Measurements from ENCODE around the gene RCOR2. TPM values are rescaled to one million over a fixed set of nuclear protein-coding genes. Genes with fewer than 3 reads are reported as not detected.
A peak's percentile ranks its signal among the peaks of the same experiment; 100 is the strongest.
"Not testable (repeated sequence)": the region's sequence is repeated elsewhere in the genome, so short reads cannot be mapped to it uniquely, and the experiment has no call there.

Gene RCOR2
- 1 to 10 TPM in 1 of 2 experiments, under 1 TPM in 1; 0.61 to 2.1 TPM for total RNA-seq

GRCh38 chr11:63916837-63917691 is at the start of gene RCOR2:
TSS of gene RCOR2 (minus strand) at chr11:63917164. CDS start at chr11:63916456, 708 bp downstream.
- H3K27me3 Mint-ChIP-seq = no peaks in the 10 kb centered on the region
- TF ChIP-seq CTCF (IDR thresholded peaks at IDR 0.05) = no peak
- CTCF ChIA-PET = interaction anchor here (1.0 to 1.9 kb wide), 10 partner anchors 11 to 149 kb away, joined by 3 to 11 read pairs (median 4); partner anchors contain the start of gene MARK2
- H3K4me3 Mint-ChIP-seq = peak within 1 kb of the TSS; percentile 76
- POLR2A ChIA-PET = interaction anchor here (0.7 to 1.0 kb wide), 4 partner anchors 10 to 79 kb away, joined by 3 to 5 read pairs (median 4); partner anchors contain the start of gene NAA40
- H3K36me3 Mint-ChIP-seq (ENCODE audit: low read depth) = no peaks in the 10 kb centered on the region
- H3K27ac Mint-ChIP-seq = no peak within 1 kb of the TSS
- DNase-seq (peak; percentile 76), ATAC-seq (peak; percentile 69)
- intact Hi-C loops (cut with micrococcal nuclease) = no loop called here
- H3K9me3 Mint-ChIP-seq = no peaks in the 10 kb centered on the region
- H3K4me1 Mint-ChIP-seq (ENCODE audit: low read depth) = peaks cover 14% of the 10 kb centered on the region

- ChIA-PET POLR2A (no interaction called here), CTCF (interaction anchor here (1.2 kb wide), 2 partner anchors 21 to 34 kb away, joined by 3 read pairs; no protein-coding TSS in a partner anchor)
- ATAC-seq (no peak), DNase-seq (no peak)
- Mint-ChIP-seq H3K27me3 (no peaks in the 10 kb centered on the region), H3K4me3 (no peak overlapping the region), H3K4me1 (ENCODE audit: low read depth) (peaks cover 8% of the 10 kb centered on the region), H3K9me3 (no peaks in the 10 kb centered on the region), H3K36me3 (ENCODE audit: low read depth) (no peaks in the 10 kb centered on the region), H3K27ac (no peak overlapping the region)
- intact Hi-C loops (cut with micrococcal nuclease) = no loop called here
- TF ChIP-seq CTCF (IDR thresholded peaks at IDR 0.05) = no peak
Observed at GRCh38 chr11:63966444-63966843, 49.5 kb upstream of the RCOR2 start.

GRCh38 chr11:63963895-63964294 is 46.9 kb upstream of the RCOR2 start:
- not testable (repeated sequence) for H3K9me3 Mint-ChIP-seq

GRCh38 chr11:63961608-63962412 is 44.8 kb upstream of the RCOR2 start:
- Mint-ChIP-seq H3K9me3 (no peaks in the 10 kb centered on the region), H3K4me3 (no peak overlapping the region), H3K27ac (no peak overlapping the region), H3K36me3 (ENCODE audit: low read depth) (no peaks in the 10 kb centered on the region), H3K4me1 (ENCODE audit: low read depth) (peaks cover 14% of the 10 kb centered on the region), H3K27me3 (no peaks in the 10 kb centered on the region)
- ChIA-PET POLR2A (interaction anchor here (0.8 to 1.9 kb wide), 3 partner anchors 10 to 38 kb away, joined by 3 to 13 read pairs (median 4); no protein-coding TSS in a partner anchor), CTCF (interaction anchor here (0.9 to 3.6 kb wide), 5 partner anchors 9 to 186 kb away, joined by 3 to 19 read pairs (median 4); no protein-coding TSS in a partner anchor)
- DNase-seq (peak; percentile 35), ATAC-seq (peak; percentile 64)
- intact Hi-C loops (cut with micrococcal nuclease) = no loop called here
- no peak for TF ChIP-seq CTCF (IDR thresholded peaks at IDR 0.05)

More at GRCh38 chr11:63963895-63964294, 46.9 kb upstream of the RCOR2 start:
- intact Hi-C loops (cut with micrococcal nuclease); H3K27ac Mint-ChIP-seq; POLR2A ChIA-PET; H3K27me3 Mint-ChIP-seq; H3K4me3 Mint-ChIP-seq; H3K36me3 Mint-ChIP-seq (ENCODE audit: low read depth); ATAC-seq; DNase-seq: not testable (repeated sequence)
- CTCF ChIA-PET = interaction anchor here (1.2 kb wide), 1 partner anchor 37 kb away, joined by 3 read pairs; no protein-coding TSS in a partner anchor
- peaks cover 14% of the 10 kb centered on the region for H3K4me1 Mint-ChIP-seq (ENCODE audit: low read depth)

GRCh38 chr11:63958008-63958407 is 41.0 kb upstream of the RCOR2 start:
- Mint-ChIP-seq H3K27me3 (no peaks in the 10 kb centered on the region), H3K4me3 (no peak overlapping the region), H3K4me1 (ENCODE audit: low read depth) (peaks cover 21% of the 10 kb centered on the region), H3K9me3 (no peaks in the 10 kb centered on the region), H3K36me3 (ENCODE audit: low read depth) (peaks cover 12% of the 10 kb centered on the region), H3K27ac (no peak overlapping the region)
- ChIA-PET CTCF (interaction anchor here (1.1 to 2.3 kb wide), 5 partner anchors 12 to 121 kb away, joined by 3 to 10 read pairs (median 3); no protein-coding TSS in a partner anchor), POLR2A (interaction anchor here (0.5 kb wide), 1 partner anchor 36 kb away, joined by 3 read pairs; no protein-coding TSS in a partner anchor)
- TF ChIP-seq CTCF (IDR thresholded peaks at IDR 0.05) = no peak
- intact Hi-C loops (cut with micrococcal nuclease) = no loop called here
- no peak for ATAC-seq
- no peak for DNase-seq
